HTR-8/SVneo (cell line): ENCODE results near the gene CTNNBL1.
"Not testable (repeated sequence)": the region's sequence is repeated elsewhere in the genome, so short reads cannot be mapped to it uniquely, and the experiment has no call there.

Experiments used
- DNase-seq: peaks from one replicate; pipeline ENCODE4 v3.0.0; 2011; ENCODE audit warnings: low spot score, mixed read lengths; ENCODE audit not compliant: insufficient read length
- FAIRE-seq: peaks from 2 replicates; lab custom pipeline; 2011; peaks lifted over from hg19 to GRCh38; lab: Jason Lieb, UNC

The CTNNBL1 gene, protein sequence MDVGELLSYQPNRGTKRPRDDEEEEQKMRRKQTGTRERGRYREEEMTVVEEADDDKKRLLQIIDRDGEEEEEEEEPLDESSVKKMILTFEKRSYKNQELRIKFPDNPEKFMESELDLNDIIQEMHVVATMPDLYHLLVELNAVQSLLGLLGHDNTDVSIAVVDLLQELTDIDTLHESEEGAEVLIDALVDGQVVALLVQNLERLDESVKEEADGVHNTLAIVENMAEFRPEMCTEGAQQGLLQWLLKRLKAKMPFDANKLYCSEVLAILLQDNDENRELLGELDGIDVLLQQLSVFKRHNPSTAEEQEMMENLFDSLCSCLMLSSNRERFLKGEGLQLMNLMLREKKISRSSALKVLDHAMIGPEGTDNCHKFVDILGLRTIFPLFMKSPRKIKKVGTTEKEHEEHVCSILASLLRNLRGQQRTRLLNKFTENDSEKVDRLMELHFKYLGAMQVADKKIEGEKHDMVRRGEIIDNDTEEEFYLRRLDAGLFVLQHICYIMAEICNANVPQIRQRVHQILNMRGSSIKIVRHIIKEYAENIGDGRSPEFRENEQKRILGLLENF

GRCh38 chr20:37693635-37694626 lies at the start of gene CTNNBL1:
TSS of gene CTNNBL1 (plus strand) at chr20:37694030. CDS start at chr20:37694123, 93 bp downstream.
- peak; percentile 99 for DNase-seq
- FAIRE-seq, result peak; percentile 99

DNA sequence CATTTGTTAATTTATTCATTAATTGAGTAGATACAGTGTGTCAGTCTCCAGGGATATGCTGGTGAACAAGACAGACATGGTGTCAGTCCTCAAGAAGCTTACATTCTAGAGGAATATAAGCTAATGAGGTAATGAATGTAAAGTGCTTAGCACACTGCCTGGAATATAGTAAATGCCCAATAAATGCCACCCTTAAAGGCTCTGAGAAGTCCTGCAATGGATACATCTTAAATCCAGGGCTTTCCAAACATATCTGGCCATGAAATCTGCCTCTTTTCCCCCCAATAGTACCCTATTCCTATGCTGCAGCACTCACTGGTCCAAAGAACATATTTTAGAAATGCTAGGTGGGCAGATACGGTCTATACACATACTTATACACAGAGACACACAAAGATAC lies 49.2 kb upstream of the CTNNBL1 start:
- FAIRE-seq, result peak; percentile 16
- DNase-seq, result no peak

GRCh38 chr20:37647946-37648345 lies 45.9 kb upstream of the CTNNBL1 start:
- FAIRE-seq (peak; percentile 59), DNase-seq (no peak)

- DNase-seq (no peak), FAIRE-seq (no peak)
Observed at GRCh38 chr20:37649017-37649416, 44.8 kb upstream of the CTNNBL1 start.

- FAIRE-seq (no peak), DNase-seq (no peak)
Observed at GRCh38 chr20:37649676-37650370, 44.0 kb upstream of the CTNNBL1 start.

DNA sequence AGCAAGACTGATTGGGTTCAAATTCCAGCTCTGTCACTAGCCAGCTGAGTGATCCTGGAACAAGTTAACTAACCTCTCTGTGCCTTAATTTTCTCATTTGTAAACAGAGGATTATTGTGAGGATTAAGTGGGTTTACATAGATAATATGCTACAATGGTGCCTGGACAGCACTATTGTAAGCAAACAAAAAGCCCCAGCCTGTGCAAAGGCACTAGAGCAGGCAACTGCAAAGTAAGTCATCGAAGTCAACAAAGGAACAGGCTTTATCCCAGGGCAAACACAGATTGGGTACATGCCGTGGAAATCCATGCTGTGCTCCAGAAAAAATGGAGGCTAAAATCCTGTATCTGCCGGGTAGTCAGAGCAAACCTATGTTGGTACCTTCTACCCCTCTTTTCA lies 43.2 kb upstream of the CTNNBL1 start:
- FAIRE-seq (peak; percentile 23), DNase-seq (no peak)

GRCh38 chr20:37651932-37652331 lies 41.9 kb upstream of the CTNNBL1 start:
- peak; percentile 78 for FAIRE-seq
- DNase-seq, result peak; percentile 78

- DNase-seq (no peak), FAIRE-seq (peak; percentile 28)
Observed at GRCh38 chr20:37656945-37657344, 36.9 kb upstream of the CTNNBL1 start.

DNA sequence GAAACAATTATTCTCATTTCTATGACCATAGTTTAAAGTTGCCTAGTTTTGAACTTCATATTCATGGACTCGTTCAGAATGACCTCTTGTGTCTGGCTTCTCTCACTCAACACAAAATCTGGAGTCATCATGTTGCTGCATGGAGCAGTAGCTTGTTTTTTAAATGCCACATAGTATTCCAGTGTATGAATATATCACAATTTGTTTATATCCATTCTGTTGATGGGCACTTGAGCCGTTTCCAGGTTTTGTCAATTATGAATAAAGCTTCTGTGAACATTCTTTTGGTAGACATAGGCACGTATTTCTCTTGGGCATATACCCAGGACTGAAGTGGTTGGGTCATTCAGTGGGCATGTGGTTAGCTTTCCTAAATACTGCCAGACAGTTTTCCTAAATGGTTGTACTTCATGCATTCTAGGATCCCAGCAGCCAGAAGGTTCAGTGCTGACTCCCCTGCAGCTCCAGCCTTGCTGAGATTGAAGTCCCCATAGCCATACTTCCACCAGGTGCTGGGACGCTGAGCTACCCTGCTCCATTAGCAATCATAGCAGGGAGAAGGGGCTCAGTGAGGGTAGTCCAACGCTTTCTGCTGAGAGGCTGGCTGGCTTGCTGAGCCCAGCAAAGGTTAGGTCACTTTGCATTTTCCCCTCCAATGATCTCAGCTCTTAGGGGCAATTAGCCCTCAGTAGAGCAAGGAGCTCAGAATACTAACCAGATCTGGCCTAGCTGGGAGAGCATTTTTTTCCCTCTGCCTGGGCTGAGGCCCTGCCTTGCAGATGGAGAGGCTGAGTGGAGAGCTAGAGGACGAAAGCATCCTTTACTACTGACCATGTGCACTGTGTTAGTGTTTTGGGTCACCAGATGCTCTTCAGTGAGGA lies 35.7 kb upstream of the CTNNBL1 start:
- DNase-seq (no peak), FAIRE-seq (peak; percentile 62)

- FAIRE-seq, result peak; percentile 4
- no peak for DNase-seq
Observed at GRCh38 chr20:37661519-37661918, 32.3 kb upstream of the CTNNBL1 start.

DNA sequence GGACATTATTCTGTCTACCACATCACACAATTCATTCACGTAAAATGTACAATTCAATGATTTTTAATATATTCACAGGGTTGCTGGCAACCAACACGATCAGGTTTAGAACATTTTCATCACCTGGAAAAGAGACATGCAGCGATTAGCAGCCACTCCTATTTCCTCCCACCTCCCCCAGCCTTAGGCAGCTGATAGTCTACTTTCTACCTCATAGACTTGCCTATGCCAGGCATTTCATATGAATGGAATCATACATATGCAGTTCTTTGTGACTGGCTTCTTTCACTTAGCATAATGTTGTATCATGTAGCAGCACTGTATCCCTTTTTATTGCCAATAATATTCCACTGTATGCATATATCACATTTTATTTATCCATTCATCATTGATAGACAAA lies 31.5 kb upstream of the CTNNBL1 start:
- FAIRE-seq (peak; percentile 55), DNase-seq (no peak)

DNA sequence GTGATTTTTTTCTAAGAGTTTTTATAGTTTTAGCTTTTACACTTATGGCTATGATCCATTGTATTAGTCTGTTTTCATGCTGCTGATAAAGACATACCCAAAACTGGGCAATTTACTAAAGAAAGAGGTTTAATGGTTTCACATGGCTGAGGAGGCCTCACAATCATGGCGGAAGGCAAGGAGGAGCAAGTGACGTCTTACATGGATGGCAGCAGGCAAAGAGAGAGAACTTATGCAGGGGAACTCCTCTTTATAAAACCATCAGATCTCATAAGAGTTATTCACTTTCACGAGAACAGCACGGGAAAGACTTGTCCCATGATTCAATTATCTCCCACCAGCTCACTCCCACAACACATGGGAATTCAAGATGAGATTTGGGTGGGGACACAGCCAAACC lies 29.2 kb upstream of the CTNNBL1 start:
- not testable (repeated sequence) for DNase-seq

GRCh38 chr20:37668166-37668565 lies 25.7 kb upstream of the CTNNBL1 start:
- FAIRE-seq, result no peak
- DNase-seq, result no peak

More for the DNA sequence above, 29.2 kb upstream of the CTNNBL1 start:
- FAIRE-seq, result not testable (repeated sequence)

DNA sequence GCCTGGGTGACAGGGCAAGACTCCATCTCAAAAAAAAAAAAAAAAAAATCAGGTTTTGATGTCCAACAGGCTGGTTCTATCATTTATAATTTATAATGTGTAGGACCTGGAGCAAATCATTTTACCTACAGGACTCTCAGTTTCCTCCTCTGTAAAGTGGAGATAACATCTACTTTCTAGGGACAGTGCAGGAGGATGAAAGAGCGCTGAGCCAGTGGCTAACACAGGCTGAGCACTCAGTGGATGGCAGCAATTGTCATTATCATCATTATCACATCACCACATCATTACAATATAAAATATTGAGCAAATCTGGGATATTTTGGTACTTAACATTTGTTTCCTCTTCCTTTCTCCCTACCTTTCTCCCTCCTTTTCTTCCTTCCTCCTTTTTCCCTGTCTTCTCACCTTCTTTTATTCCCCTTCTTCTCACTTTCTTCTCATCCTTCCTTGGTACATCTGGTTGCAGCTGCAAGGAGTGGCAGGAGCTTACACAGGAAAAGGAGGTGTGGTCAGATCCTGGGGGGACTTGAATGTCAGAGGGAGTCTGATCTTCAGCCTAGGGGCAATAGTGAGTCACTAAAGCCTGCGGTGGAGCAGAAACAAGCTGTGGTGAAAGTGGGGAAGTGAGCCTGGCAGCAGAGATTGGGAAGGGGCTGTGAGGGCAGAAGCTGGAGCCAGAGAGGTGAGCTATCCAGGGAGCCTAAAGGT lies 24.6 kb upstream of the CTNNBL1 start:
- DNase-seq (peak; percentile 78), FAIRE-seq (peak; percentile 33)

DNA sequence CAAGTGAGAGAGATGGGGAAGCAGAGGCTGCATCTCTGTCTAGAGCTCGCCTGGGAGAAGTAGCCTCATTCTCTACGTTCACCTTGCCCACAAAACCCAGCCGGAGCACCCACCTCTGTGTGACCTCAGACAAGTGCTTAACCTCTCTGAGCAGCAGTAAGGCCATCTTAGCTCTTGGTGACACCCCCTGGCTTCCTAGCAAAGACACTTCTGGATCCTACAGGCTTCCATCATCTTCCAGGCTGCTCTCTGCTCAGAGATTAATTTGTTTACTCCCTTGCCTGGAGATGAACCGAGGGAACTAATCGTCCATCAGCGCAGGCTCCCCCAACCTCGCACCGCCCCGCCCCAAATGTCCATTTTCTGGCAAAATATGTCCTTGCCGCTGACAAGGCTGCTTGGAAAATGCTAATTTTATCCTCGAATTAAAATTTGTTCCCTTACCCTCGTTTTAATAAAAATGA lies 24.0 kb upstream of the CTNNBL1 start:
- FAIRE-seq (peak; percentile 92), DNase-seq (no peak)

DNA sequence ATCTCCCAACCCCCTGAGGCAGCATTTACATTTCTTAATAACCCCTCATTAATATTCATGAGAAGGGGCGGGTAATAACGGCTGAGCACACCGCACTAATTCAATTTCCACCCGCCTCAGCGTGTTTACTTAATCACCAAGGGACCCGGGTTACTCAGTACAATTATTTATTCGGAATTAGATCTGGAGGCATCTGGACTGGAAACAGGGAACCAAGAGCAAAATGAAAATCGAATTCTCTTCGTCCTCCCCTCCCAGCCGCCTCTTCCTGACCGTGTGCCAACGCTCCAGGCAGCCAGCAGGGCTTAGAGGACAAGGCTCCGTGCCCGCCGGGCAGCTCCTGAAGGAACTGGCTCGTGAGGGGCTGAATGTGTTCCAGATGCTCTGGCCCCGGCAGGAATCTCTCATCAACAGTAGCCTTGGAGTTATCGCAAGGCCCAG lies 23.5 kb upstream of the CTNNBL1 start:
- FAIRE-seq, result peak; percentile 36
- DNase-seq, result no peak

DNA sequence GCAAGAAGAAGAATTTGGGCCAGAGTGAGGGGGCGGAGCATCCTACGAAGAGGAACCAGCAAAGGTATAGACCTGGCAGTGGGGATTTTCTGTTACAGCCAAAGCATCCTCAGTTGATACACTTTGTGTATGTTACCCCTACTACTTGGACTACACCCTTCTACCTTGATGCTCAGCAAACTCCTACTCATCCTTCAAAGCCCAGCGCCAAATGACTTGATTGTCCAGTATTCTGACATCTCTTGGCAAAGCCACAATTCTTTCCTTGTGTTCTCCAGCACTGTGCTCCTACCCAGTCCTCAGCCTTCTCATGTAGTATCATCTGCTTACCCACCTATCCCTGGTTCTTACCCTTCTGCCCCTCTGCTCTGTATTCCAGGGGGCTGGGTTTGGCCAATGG lies 21.7 kb upstream of the CTNNBL1 start:
- DNase-seq (no peak), FAIRE-seq (peak; percentile 72)

GRCh38 chr20:37673444-37673843 lies 20.4 kb upstream of the CTNNBL1 start:
- DNase-seq (no peak), FAIRE-seq (no peak)
